ENCODE results near the gene NPW.
"Not testable (repeated sequence)": the region's sequence is repeated elsewhere in the genome, so short reads cannot be mapped to it uniquely, and the experiment has no call there.

NPW gene

DNA sequence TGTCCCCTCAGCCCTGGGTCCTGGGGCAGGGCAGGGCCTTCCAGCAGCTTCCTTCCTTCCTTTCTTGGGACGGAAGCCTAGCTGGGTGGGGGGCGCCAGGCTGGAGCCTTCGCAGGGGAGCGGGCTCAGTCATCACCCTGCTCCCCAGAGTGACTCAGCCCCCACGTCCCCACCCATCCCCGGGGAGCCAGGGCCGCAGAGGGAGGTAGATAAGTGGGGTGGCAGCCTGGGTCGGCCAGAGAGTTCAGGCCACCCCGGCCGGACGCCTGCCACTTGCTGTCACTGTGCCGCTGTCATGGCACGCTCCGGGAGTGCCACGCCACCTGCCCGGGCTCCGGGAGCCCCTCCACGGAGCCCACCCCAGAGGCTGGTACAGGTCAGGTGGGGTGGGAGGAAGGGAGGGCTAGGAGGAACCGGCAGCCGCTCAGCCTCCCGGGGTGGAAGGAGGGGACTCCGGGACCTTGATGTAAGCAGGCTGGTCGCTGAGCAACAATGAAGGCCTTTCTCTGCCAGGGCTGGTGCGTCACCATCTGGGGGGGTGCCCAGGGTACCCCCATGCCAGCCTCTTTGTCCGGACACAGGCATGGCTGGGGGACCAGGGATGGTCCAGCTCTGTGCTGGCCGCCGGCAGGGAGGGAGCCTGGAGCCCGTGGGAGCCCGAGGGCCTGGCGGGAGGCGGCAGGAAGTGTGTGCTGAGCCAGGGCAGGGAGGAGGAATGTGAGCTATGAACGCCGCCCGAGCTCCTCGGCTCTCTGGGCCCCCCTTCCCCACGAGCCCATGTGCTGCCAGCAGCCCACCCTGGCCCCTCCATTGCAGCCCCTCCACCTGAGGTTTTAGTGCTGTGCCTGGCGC lies 13.7 kb downstream of the NPW start:
- H3K27ac ChIP-seq (ENCODE audit: low read depth, low read length): peak overlapping the region; percentile 60

DNA sequence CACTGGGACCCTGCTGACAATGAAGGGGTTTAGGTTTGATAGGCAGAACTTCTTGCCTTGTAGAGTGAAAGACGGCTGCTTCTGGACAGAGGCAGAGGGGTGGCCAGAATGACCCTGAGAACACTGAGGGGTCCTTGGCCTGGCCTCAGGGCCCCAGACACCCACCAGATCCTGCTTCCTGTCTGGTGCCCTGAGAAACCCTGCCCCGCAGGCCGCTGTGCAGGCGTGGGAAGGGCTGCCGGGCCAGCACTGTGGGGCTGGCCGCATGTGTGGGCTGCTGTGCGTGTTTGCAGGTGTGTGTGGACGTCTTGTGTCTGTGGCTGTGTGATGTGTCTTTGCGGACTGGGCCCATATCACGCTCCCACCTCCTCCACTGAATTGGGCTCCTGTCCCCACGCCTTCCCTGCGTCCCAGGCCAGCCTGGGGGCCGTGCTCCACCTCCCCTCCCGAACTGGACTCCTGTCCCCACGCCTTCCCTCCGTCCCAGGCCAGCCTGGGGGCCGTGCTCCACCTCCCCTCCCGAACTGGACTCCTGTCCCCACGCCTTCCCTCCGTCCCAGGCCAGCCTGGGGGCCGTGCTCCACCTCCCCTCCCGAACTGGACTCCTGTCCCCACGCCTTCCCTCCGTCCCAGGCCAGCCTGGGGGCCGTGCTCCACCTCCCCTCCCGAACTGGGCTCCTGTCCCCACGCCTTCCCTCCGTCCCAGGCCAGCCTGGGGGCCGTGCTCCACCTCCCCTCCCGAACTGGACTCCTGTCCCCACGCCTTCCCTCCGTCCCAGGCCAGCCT lies 14.5 kb downstream of the NPW start:
- peak overlapping the region; percentile 75 for H3K4me3 ChIP-seq (ENCODE audit: low read depth, low read length)
- H3K27me3 ChIP-seq (ENCODE audit: insufficient read depth, low read length); H3K79me2 ChIP-seq (ENCODE audit: control insufficient read depth, insufficient read depth, low read length, unreplicated experiment); H2AFZ ChIP-seq (ENCODE audit: low read length, unreplicated experiment); H3K36me3 ChIP-seq (ENCODE audit: insufficient read depth, low read length): not testable (repeated sequence)
- peak overlapping the region; percentile 60 for H3K27ac ChIP-seq (ENCODE audit: low read depth, low read length)
- peaks cover 39% of the 10 kb centered on the region for H3K4me1 ChIP-seq (ENCODE audit: control insufficient read depth, insufficient read depth, low read length, unreplicated experiment)

More for the DNA sequence above, 13.7 kb downstream of the NPW start:
- Histone ChIP-seq H3K36me3 (ENCODE audit: insufficient read depth, low read length) (no peaks in the 10 kb centered on the region), H3K27me3 (ENCODE audit: insufficient read depth, low read length) (no peaks in the 10 kb centered on the region), H3K4me1 (ENCODE audit: control insufficient read depth, insufficient read depth, low read length, unreplicated experiment) (peaks cover 36% of the 10 kb centered on the region), H3K79me2 (ENCODE audit: control insufficient read depth, insufficient read depth, low read length, unreplicated experiment) (no peaks in the 10 kb centered on the region), H3K4me3 (ENCODE audit: low read depth, low read length) (peak overlapping the region; percentile 75), H2AFZ (ENCODE audit: low read length, unreplicated experiment) (no peak overlapping the region)

DNA sequence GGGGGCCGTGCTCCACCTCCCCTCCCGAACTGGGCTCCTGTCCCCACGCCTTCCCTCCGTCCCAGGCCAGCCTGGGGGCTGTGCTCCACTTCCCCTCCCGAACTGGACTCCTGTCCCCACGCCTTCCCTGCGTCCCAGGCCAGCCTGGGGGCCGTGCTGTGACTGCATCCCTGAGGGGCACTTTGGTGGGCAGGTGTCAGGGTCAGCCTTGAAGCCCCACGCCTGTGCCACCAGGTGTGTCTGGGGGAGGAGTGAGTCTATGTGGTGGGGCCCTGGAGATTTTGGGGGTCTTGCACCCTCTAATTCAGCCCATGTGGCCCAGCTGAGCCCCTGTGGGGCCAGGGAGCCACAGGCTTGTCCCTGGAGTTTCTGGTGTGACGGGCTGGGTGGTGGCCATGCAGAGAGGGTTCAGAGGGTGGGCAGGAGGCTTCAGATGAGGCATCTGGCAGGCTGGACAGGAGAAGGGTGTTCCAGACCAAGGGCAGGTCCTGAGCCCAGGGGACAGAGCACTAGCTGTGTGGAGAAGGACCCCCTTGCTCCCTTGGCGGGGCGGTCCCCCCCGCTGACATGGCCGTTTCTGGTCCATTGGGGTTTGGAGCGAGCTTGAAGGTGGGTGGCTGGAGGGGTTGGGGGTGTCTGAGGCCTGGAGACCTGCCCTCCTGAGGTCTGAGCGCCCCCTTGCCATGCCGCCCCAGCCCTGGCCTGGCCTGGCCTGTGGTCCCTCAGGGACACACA lies 15.3 kb downstream of the NPW start:
- peaks cover 43% of the 10 kb centered on the region for H3K4me1 ChIP-seq (ENCODE audit: control insufficient read depth, insufficient read depth, low read length, unreplicated experiment)
- no peaks in the 10 kb centered on the region for H3K79me2 ChIP-seq (ENCODE audit: control insufficient read depth, insufficient read depth, low read length, unreplicated experiment)
- peak overlapping the region; percentile 65 for H3K27ac ChIP-seq (ENCODE audit: low read depth, low read length)
- no peak overlapping the region for H2AFZ ChIP-seq (ENCODE audit: low read length, unreplicated experiment)
- no peaks in the 10 kb centered on the region for H3K27me3 ChIP-seq (ENCODE audit: insufficient read depth, low read length)
- peak overlapping the region; percentile 53 for H3K4me3 ChIP-seq (ENCODE audit: low read depth, low read length)
- no peaks in the 10 kb centered on the region for H3K36me3 ChIP-seq (ENCODE audit: insufficient read depth, low read length)

DNA sequence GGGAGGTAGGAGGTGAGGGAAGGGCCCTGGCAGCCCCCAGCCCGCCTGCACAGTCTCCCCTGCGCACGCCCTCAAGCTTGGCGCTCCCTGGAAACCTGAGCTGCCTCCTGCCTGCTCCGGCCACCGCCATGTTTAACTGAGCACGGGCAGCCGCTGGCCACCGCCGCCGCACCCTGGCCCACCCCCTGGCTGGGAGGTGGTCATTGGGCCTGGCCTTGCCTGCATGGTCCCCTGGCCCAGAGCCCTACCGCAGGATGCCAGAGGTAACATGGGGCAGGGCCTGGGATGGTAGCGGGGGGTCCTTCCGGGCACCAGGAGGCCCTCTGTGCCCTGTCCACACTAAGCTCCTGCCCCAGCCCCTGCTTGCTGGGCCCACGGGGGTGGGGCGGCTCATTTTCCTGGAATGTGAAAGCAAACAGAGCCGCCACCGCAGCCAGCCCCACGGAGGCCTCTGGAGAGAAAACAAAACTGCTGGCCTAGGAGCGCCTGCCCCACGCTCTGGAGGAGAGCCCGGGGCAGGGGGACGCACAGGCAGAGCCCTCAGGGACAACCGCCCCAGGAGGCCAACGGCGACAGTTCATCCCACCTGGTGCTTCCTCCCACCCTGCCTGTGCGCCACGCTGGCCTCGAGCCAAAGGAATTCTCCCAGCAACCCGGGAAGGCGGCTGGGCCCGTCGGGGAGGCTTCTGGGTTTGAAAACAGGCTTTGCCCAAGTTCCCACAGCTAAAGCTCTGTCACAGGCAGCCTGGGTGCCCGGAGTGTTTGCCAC lies 16.0 kb downstream of the NPW start:
- no peak overlapping the region for H2AFZ ChIP-seq (ENCODE audit: low read length, unreplicated experiment)

DNA sequence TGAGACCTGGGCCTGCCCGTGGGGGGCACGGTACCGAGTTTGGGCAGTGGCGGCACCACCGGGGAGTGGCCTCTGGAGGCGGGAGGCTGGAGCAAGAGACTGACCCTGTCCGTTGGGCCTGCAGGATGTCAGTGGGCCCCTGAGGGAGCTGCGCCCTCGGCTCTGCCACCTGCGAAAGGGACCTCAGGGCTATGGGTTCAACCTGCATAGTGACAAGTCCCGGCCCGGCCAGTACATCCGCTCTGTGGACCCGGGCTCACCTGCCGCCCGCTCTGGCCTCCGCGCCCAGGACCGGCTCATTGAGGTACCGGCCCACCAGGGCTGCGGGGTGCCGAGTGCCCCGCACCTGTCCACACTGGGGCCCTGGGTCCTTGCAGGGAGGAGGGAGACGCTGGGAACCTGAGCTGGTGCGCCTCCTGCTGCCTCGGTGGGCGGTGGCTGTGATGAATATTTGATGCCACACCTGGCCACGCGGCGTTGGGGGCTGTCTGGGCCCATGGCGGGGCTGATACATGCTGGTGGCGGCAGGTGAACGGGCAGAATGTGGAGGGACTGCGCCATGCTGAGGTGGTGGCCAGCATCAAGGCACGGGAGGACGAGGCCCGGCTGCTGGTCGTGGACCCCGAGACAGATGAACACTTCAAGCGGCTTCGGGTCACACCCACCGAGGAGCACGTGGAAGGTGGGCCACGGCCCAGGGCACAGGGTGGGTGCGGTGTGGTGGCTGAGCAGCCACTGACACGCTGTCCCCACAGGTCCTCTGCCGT lies 16.8 kb downstream of the NPW start:
- H3K4me3 ChIP-seq (ENCODE audit: low read depth, low read length): peak overlapping the region; percentile 53
- no peaks in the 10 kb centered on the region for H3K36me3 ChIP-seq (ENCODE audit: insufficient read depth, low read length)
- H3K27ac ChIP-seq (ENCODE audit: low read depth, low read length): peak overlapping the region; percentile 65
- H3K4me1 ChIP-seq (ENCODE audit: control insufficient read depth, insufficient read depth, low read length, unreplicated experiment): peaks cover 43% of the 10 kb centered on the region
- no peak overlapping the region for H2AFZ ChIP-seq (ENCODE audit: low read length, unreplicated experiment)
- no peaks in the 10 kb centered on the region for H3K79me2 ChIP-seq (ENCODE audit: control insufficient read depth, insufficient read depth, low read length, unreplicated experiment)
- H3K27me3 ChIP-seq (ENCODE audit: insufficient read depth, low read length): no peaks in the 10 kb centered on the region

More for the DNA sequence above, 16.0 kb downstream of the NPW start:
- Histone ChIP-seq H3K36me3 (ENCODE audit: insufficient read depth, low read length) (no peaks in the 10 kb centered on the region), H3K79me2 (ENCODE audit: control insufficient read depth, insufficient read depth, low read length, unreplicated experiment) (no peaks in the 10 kb centered on the region), H3K4me1 (ENCODE audit: control insufficient read depth, insufficient read depth, low read length, unreplicated experiment) (peaks cover 43% of the 10 kb centered on the region), H3K27me3 (ENCODE audit: insufficient read depth, low read length) (no peaks in the 10 kb centered on the region), H3K4me3 (ENCODE audit: low read depth, low read length) (peak overlapping the region; percentile 53), H3K27ac (ENCODE audit: low read depth, low read length) (peak overlapping the region; percentile 65)

DNA sequence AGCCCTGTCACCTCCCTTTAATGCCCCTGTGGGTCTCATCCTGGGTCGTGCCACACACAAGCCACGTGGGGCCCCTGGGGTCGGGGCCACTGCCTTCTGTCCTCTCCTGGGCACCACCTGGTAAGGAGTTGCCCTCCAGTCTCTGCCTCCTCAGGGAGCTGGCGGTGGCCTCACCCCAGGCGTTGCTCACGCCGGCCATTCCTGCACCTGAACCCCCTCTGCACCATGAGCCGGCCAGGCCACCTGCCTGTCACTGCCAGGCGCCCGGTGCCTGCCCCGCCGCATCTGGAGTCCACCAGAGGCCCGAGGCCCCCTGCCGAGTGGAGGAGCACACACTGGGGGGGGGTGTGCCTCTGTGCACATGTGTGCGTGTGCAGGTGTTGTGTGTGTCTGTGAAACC lies 17.5 kb downstream of the NPW start:
- no peak overlapping the region for H3K27ac ChIP-seq (ENCODE audit: low read depth, low read length)
- H3K79me2 ChIP-seq (ENCODE audit: control insufficient read depth, insufficient read depth, low read length, unreplicated experiment): no peaks in the 10 kb centered on the region
- H3K27me3 ChIP-seq (ENCODE audit: insufficient read depth, low read length): no peaks in the 10 kb centered on the region
- no peak overlapping the region for H3K4me3 ChIP-seq (ENCODE audit: low read depth, low read length)
- H2AFZ ChIP-seq (ENCODE audit: low read length, unreplicated experiment): no peak overlapping the region
- peaks cover 43% of the 10 kb centered on the region for H3K4me1 ChIP-seq (ENCODE audit: control insufficient read depth, insufficient read depth, low read length, unreplicated experiment)
- H3K36me3 ChIP-seq (ENCODE audit: insufficient read depth, low read length): no peaks in the 10 kb centered on the region

DNA sequence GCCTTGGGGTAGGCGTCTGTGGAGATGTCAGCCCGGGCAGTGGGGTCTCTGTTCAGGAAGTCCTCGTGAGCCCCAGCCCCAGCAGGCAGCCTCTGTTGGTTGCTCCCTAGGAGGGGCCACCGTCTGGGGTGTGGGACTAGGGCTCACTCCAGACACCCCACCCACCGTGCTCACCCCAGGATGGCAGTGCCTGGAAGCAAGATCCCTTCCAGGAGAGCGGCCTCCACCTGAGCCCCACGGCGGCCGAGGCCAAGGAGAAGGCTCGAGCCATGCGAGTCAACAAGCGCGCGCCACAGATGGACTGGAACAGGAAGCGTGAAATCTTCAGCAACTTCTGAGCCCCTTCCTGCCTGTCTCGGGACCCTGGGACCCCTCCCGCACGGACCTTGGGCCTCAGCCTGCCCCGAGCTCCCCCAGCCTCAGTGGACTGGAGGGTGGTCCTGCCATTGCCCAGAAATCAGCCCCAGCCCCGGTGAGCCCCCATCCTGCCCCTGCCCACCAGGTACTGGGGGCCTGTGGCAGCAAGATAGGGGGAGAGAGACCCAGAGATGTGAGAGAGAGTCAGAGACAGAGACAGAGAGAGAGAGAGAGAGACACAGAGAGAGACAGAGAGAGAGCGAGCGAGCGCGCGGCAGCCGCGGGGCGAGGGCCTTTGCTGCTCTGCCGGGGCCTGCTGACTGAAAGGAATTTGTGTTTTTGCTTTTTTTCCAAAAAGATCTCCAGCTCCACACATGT lies 18.2 kb downstream of the NPW start:
- H3K27me3 ChIP-seq (ENCODE audit: insufficient read depth, low read length): no peaks in the 10 kb centered on the region
- H3K4me3 ChIP-seq (ENCODE audit: low read depth, low read length): no peak overlapping the region
- peaks cover 37% of the 10 kb centered on the region for H3K4me1 ChIP-seq (ENCODE audit: control insufficient read depth, insufficient read depth, low read length, unreplicated experiment)
- no peak overlapping the region for H3K27ac ChIP-seq (ENCODE audit: low read depth, low read length)
- no peaks in the 10 kb centered on the region for H3K79me2 ChIP-seq (ENCODE audit: control insufficient read depth, insufficient read depth, low read length, unreplicated experiment)
- H3K36me3 ChIP-seq (ENCODE audit: insufficient read depth, low read length): no peaks in the 10 kb centered on the region
- no peak overlapping the region for H2AFZ ChIP-seq (ENCODE audit: low read length, unreplicated experiment)

DNA sequence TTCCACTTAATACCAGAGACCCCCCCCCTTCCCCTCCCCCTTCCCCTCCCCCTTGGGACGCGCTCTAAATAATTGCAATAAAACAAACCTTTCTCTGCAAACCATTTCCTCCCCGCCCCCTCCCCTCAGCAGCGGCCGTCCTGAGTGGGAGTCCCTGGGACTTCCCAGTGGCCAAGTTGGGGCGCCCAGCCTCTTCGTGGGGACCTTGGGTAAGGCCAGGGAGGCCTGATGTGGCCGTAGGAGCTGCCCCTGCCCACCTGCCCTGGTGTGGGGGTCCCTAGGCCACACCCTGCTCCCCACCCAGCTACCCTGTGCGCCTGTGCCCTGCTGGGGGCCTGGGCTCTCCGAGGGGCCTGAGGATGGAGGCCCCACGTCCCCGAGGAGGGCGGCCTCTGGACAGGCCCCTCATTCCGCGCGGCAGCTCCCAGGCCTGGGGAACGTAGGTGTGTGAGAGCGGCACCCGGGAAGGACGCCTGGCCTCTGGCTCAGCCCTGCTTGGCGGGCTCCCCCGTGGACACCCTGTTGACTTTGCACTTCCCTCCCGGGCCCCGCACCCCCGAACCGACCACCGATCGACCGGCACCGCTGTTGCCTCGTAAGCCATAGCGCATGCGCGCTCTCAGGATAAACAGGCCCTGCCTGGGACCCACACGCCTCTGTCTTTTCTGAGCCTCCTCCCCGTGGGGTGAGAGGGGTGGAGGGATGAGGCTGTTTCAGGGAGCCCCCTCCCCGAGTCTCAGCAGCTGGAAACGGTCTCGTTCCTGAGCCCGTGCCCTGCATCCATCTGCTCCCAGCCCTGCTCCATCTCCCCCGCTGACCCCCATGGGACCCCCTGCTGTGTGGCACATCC lies 19.0 kb downstream of the NPW start:
- no peak overlapping the region for H3K27ac ChIP-seq (ENCODE audit: low read depth, low read length)
- no peaks in the 10 kb centered on the region for H3K27me3 ChIP-seq (ENCODE audit: insufficient read depth, low read length)
- peaks cover 30% of the 10 kb centered on the region for H3K4me1 ChIP-seq (ENCODE audit: control insufficient read depth, insufficient read depth, low read length, unreplicated experiment)

More for the DNA sequence above, 19.0 kb downstream of the NPW start:
- Histone ChIP-seq H3K79me2 (ENCODE audit: control insufficient read depth, insufficient read depth, low read length, unreplicated experiment) (no peaks in the 10 kb centered on the region), H2AFZ (ENCODE audit: low read length, unreplicated experiment) (no peak overlapping the region), H3K36me3 (ENCODE audit: insufficient read depth, low read length) (no peaks in the 10 kb centered on the region), H3K4me3 (ENCODE audit: low read depth, low read length) (no peak overlapping the region)
